GM19324 (cell line): Measurements from ENCODE around the gene LTBP2.

Source experiments
- ATAC-seq: cut with Tn5 transposase; IDR thresholded peaks from one replicate; pipeline ENCODE4 v1.9.1; 2021; ENCODE audit warnings: mild to moderate bottlenecking, moderate library complexity; ENCODE audit not compliant: unreplicated experiment, low FRiP score

Gene LTBP2

DNA sequence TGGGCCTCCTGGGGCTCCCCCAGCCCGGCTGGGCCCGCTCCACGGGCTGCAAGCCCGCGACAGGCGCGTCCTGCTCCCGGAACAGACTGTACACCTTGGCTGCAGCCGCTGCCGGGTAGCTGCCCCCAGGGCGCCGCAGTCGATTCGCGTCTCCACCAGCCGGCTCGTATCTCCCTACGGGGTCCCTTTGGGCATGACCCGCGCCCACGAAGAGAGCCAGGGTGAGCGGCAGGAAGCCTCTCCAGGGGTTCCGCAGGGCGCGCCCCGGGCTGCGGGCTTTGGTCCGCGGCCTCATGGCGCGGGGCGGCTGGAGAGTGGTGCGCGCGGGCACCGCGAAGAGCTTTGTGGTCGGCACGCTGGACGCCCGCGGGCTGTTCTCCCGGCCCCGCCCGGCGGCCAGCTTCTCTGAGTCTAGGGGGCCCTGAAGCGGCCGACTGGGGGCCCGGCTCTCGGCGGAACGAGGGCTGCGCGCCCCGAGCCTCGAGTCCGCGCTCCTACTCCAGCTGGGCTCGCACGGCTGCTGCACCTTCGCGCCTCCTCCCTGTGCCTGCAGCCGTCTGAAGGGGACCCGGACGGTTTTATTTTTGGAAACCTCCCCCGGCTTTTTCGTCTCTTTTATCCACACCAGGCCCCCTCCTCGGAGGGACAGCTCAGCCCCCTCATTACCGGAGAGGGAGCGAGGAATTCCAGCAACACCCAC, at the start of gene LTBP2:
Gene LTBP2, minus strand, starts transcription at position 588 of the 700 bp plus-strand sequence. Its CDS starts 293 bp downstream, at position 295.
- no peak for ATAC-seq

DNA sequence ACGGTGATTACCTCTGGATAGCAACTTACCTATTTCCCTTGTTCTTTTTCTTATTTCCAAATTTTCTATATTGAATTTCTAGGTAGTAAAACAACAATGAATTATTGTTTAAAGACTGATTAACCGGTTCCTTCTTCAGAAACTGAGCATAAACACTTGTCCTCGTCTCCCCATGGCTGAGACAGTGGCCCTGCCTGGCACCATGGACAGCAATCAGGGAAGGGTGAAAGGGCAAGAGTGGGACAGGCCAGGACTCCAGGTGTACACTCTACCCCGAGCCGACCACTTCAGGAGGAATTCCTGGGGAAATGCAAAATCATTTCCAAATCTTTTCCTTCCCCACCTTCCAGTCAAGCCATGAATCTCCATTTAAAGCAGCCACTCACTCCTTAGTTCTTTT, 48.8 kb upstream of the LTBP2 start:
- no peak for ATAC-seq

DNA sequence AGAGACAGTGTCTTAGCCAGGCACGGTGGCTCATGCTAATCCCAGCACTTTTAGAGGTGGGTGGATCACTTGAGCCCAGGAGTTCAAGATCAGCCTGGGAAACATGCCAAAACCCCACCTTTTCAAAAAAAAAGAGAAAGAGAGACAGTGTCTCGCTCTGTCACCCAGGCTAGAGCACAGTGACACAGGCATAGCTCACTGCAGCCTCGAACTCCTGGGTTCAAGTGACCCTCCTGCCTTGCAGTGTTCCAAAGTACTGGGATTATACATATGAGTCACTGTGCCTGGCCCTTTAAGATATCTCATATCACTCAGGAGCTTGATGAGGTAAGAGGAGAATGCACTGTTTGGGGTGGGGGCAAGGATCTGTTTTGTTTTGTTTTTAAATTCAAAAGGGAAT, 48.1 kb upstream of the LTBP2 start:
- ATAC-seq: no peak

DNA sequence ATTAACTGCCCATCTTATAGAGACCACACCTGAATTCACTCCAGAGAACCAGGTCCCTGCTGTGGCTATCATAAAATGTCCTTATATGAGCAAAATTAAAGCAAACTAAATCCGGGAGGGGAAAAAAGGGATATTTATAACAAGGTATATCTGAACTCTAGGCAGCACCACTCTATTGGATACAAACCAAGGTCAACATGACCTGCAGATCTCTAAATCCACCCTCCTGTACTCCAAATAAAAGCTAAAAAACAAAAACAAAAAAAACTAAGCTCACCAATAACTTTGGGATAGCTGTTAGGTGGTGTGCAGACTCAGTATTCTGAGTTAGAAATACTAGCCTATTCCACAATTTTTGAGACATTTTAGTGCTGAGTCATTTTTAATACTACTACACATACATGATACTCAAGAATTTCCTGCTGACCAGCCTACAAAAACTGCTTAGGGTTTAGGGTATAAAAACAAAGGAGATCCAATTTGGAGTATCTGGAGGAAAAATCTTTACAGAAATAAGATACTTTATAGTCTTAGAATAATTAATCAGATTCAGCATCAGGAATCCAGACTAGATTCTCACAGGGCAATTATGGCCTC, 46.6 kb upstream of the LTBP2 start:
- ATAC-seq: no peak

DNA sequence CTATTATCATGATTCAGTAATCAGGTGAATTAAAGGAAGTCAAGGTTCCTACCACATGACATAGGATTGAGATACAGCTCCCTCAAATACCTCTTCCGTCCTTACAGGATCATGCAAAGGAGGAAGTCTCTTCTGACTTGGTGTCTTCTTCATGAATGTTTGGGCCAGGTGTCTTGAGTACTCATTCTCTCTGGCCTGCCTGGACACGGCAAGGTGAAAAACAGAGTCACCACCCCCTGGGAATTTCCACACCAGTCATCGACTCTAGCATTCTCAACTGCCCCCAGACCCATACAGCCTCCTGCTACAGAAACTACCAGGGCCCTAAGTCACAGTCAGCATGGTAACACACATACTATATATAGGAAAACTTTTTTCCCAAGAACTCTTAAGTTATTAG, 44.9 kb upstream of the LTBP2 start:
- no peak for ATAC-seq

DNA sequence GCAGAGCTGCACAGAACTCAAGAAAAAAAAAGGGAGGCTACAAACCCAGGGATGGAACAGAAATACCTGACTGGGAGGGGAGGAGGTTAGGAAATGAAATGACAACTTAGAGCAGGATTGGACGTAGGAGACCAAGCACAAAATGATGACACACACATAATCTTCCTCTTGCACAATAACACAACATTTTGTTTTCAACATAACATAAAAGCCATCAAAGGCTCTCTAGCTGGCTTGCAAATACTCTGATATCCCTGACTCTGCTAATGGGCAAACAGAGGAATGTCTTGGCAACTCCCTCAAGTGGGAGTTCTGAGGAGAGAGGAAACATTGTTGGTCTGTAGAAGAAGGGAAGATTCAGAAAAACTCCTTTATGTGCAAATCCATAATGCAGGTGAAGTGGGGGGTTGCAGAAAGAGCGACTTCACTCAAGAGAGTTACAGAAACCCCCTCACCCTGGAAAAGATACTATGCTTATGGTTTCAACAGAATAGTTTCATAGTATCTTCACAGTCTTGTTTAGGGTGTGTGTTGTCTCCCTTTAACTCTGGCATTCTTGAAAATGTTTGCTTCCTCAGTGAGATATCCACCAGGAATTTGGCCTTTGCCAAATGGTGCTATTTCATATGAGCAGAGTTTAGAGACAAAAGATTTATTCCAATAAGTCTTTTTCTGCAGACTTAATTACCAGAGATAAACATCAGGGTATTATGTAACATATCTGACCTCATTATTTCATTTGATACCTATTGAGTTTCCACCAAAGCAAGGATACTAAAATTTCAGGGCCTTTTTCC, 43.8 kb upstream of the LTBP2 start:
- ATAC-seq: no peak

DNA sequence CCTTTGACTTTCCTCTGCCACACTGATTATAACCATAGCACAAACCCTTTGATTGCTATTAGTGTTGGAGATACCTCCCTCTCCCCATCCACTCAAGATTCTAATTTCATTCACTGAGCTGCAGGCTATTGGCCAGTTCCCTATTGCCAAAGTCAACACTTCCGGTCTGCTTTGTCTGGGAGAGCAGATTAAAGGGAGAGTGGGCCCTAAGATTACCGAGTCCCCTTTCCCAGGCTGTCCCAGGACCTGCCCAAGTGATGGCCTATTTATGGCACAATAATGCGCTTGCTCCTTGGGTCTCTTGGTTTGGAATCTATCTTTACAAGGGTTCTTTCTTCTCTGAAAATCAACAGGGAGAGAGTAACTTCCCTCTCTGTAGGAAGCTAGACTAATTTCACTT, 42.9 kb upstream of the LTBP2 start:
- ATAC-seq: no peak

DNA sequence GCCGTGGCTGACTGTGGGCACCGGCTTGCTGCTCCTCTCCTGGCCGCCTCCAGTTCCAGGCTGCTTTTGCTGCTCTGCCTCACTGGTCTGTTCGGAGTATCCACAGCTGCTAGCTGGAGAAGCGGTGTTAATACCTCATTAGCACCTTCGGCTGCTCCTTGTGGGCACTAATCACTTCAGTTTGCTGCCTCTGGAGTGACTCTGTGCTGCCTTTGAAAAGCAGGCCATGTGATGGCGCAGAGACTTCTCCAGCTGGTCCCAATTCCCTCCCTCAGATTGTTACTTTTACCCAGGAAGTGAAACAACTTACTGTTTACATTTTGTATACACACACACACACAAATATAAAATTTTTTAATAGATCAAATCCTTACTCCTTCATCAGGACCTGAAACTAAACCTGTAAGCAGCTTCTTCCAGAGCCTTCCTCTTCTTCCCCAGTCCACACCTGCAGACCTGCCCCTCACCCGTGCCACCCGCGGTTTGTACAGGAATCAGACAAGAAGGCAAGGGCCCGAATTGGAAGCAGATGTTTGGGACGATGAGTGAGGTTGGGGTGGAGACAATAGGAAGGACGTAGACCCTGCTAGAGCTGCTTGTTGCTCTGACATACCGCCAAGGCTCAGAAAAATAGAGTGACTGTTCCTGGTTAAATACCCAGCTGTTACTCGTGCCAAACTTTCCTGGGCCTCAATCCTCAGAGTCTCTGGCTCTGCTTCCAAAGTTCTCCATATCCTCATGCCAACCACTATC, 41.5 kb upstream of the LTBP2 start:
- ATAC-seq: no peak

DNA sequence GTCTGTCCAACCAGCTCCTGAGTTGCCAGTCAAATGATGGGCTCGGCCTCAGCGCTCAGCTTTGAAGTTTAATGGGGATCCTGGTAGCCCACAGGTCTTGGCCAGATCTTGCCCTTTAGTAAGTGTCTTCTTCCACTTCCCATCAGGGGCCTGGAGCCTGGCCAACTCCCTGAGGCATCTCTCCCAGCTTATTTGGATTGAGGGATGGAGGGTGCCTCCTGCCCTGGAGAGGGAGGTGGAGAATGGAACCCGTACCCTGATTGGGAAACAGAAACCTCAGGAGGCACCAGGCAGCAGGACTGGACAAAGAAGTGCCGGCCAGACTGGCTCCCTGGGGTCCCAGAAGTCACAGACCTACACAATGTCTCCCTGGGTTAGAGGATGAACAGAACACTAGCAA, 40.5 kb upstream of the LTBP2 start:
- no peak for ATAC-seq

DNA sequence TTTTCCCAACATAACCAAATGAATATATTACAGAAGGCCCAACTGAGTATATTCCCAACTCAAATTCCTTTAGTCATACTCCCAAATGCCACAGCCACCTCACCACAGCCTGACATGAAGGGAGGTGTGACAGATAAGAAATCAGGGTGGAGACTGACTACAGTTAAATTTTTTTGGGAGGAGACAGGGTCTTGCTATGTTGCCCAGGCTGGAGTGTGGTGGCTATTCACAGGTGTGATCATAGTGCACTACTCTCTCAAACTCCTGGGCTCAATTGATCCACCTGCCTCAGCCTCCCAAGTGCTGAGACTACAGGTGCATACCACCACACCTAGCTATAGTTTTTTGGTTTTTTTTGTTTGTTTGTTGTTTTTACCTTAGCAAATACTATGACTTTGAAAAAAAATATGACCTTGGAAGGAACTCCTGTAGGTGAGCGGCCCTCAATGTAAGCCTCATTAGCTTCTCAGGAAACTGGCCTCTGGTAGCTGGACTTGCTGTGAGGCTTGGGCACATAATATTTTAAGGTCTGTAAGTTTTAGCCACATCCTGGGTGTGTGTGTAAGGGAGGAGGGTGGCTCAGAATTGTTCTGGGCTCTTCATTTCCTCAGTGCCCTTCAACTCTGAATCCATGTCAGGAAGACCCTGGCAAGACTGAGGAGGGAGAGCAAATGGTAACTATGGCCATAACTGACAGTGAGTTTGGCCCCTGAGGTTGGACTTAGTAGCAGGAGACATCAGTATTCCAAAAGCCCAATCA, 39.1 kb upstream of the LTBP2 start:
- ATAC-seq: no peak

DNA sequence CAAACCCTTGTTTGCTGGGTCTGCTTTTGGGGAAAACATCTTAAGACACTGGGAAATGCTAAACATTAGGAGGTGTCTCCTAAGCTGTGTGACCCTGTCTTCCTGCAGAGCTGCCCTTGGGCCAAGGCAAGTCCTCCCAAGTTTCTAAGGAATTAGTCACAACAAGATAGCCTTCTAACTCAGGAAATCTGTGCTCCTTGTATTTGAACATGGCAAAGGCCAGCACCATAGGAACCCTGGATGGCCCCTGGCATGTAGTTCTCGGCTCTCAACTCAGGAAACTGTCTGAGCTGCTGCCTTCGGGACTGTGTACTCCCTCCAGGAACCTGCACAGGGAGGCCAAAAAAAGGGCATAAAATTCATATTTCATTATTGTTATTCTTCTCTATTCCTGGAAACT, 37.6 kb upstream of the LTBP2 start:
- ATAC-seq: no peak

DNA sequence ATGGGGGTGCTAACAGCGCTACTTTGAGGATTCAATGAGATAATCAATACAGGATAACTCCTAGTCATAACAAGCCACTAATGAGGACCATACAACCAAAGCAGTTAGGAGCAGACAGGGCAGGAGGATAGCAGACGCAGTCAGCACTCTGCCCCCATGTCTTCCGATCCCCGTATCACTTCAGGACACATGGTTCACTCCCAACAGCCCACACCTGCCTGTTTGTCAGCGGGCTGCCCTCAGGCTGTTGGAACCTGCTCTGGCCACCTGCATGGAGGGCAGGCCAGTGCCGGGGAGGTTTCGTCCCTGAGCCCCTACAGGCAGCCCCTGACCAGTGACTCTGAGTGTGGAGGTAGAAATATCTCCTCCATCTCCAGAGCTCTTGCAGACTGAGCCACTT, 37.1 kb upstream of the LTBP2 start:
- ATAC-seq: no peak

DNA sequence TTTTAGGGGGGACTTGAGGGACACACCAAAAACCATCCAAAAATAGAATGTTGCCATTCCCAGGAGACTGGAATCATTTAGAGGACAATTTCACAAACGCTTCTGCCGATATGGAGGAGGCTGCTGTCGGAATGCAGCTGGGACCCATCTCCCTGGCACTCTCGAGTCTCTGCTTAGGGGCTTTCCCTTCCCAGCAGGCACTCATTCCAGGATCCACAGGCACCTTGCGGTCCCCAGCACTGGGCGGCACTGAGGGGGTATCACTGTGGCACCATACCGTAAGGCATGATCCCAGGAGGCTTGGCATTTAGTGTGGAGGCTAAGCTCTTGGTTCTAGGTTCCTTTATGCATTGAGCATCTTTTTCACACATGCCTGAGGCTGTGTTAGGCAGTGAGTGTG, 36.6 kb upstream of the LTBP2 start:
- ATAC-seq: no peak

DNA sequence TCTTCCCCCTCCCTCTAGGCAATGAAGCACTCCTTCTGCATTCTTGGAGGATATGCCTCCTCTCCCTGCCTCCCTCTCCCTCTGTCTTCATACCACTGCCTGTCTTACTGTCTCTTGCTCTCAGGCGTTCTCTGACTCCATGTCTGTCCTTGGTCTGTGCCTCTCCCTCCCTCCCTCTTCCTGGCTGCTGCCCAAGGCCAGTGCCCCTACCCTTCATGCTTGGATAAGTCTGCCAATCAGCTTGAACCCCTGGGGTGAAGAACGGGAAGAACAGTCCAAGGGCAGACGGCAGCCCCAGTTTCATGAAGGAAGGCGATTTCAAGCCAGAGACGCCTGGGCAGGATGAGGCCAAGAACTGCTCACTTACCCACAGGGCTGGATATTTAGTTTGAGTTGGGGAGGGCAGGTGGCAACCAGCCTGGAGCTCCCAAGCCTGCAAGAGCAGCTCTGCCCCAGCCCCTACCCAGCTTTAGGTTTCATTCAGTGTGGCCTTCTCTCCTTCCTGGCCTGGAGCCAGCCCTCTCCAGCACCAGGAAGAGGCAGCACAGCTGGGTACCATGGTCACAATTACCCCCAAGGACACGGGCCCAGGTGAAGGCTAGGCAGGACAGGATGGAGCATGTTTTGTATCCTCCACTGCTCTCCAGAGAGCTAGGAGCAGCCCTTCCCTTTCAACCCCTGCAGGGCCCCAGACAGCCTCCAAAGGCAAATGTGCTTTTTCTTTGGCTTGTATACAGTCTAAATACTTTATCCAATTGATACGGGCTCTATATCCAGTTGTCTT, 35.8 kb upstream of the LTBP2 start:
- ATAC-seq: no peak

DNA sequence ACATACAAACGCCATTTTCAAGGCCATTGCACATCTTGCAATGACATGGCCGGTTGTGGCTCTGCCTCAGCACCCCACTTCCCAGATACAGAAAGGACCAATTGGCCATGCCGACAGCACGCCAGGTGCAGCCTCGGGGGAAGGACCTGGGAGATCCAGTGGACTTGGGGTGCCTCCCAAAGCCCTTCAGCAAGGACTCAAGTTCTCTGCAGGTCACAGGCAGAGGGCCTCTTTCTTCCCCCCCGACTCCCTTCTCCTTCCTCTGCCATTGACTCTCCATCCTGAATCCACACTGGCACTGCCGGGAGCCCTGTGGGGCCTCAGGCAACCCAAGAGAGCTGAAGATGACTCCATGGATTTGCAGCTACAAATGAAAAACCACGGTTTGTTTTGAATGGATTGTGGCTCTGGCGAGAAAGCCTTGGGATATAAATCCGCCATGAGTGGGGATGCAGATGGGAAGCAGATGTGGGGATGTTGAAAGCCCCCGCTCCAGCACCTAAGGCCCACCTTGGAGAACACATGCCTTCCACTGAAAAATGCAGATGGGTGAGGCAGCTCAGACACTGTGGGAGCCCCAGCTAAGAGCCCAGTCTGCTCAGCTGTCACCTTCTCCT, 35.1 kb upstream of the LTBP2 start:
- ATAC-seq: no peak

DNA sequence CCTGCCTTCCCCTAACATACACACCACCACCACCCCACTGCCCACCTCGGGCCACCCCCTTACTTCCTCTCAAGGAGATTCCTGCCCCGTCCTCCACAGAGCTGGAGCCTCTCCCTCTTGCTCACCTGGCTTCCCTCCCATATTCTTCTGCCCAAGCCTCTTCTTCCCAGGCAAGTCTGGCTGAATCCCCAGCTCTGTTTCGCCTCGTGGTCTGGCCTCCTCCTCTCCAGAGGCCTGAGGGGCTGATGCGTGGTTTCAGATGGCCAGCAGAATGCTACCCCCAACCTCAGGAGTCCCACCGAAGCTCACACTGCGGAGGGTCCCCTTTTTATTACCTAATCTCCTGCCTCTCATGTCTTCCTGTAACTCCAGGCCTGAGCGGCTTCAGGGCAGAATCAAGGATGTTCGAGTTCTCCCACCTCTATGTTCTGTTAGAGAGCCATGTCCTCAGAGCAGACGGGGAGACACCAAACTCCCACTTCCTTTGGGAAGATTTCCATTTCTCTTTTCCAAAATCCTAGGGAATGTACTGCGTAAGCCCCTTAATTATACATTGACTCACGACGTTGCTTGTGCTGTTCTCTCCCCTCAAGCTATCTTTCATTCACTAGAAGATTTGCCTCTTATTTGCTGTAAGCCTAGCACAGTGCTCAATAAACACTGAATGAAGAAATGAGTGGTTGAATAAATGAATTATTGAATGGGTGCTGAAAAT, 33.9 kb upstream of the LTBP2 start:
- no peak for ATAC-seq

DNA sequence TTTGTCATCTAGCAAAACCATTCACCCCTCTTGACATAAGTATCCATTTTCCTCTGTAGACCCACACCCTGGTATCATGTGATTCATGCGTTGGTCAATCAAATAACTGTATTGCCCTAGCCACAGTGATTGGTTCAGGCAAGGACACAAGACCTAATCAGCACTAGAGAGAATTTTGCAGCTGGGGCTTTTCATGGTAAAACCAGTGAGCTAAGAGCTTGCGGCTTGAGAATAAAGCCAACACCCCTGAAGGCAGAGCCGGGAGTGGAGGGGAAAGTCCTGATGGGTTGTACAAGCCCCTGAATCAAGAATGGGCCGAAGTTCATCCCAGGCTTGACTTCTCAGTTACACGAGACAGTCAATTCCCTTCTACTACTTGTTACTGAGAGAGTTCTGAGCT, 33.2 kb upstream of the LTBP2 start:
- no peak for ATAC-seq

DNA sequence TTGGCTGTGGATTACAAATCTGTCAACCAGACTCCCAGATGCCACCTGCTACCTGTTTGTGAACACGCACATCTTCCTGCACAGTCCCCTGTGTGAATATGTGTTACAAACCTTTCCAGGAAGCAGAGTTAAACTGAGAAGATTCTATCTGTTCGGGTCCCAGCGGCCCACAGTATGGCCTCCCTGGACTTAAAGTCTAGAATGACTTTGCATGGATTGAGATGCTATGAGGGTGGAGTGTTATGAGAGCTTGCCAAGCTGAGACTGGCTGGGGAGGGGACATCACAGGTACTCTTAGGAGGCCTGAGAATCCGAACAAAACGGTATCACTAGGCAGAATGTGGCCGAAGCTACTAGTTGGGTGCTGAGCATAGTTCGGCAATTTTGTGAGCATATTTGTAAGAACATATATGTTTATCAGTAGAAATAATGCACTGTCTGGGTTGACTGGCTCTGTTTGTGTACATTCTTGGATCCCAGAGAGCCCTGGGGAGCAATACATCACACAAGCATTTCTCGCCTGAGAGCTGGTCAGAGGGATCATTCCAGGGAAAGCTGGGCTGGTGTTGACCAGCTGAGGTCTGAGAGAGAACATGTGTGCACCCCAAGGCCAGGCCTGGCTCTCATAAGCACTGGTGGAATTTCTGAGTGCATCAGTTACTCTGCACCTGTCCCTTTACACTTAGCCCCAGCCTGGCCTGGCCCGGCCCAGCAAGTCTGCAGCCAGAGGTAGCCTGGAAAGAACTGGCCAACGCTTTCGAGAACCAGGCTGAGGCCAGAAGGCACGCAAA, 29.8 kb upstream of the LTBP2 start:
- ATAC-seq: no peak
